H1 (cell line): Measurements from ENCODE around the gene SLC37A1. TPM values are rescaled to one million over a fixed set of nuclear protein-coding genes. Genes with fewer than 3 reads are reported as not detected.

Experiments used
- EZH2 ChIP-seq: fragments of 200-600 bp; sonication (generic); IDR thresholded peaks from 2 replicates; pipeline ENCODE4 v1.7.1; 2012; ENCODE audit warnings: low read depth, mild to moderate bottlenecking, moderate library complexity, low read length, inconsistent platforms; ENCODE audit not compliant: severe bottlenecking
- SIN3A ChIP-seq, 2 experiments: IDR thresholded peaks in 1 of 2; conservative IDR thresholded peaks in 1 of 2; 2 replicates each; pipeline ENCODE4 v1.6.1; 2011 to 2012; ENCODE audit warnings: low read length in 2 of 2, improper control_type of control experiment in 1 of 2, low read depth in 1 of 2, mild to moderate bottlenecking in 1 of 2
- TEAD4 ChIP-seq: IDR thresholded peaks from 2 replicates; pipeline ENCODE4 v1.6.1; 2012; ENCODE audit warnings: low read depth, low read length, inconsistent platforms, mixed read lengths
- ZNF274 ChIP-seq: IDR thresholded peaks from 2 replicates; pipeline ENCODE4 v1.7.0; 2012; ENCODE audit warnings: low read length, borderline replicate concordance; ENCODE audit errors: extremely low read depth
- polyA plus RNA-seq, 7 experiments: library from polyadenylated mRNA; depleted of rRNA in 3 of 7; stranded (reverse) in 5 of 7; unstranded in 2 of 7; fragments of >200 nt in 5 of 7; fragments of 200-250 nt in 2 of 7; gene quantifications; 1 replicate in 5 of 7; 2 replicates in 1 of 7; 4 replicates in 1 of 7; pipeline versions ENCODE4 v1.2.1 to v1.2.3, GENCODE V29; 2011 to 2013; ENCODE audit warnings: missing spikeins in 2 of 7, mixed read lengths in 2 of 7
- total RNA-seq: library from RNA; stranded (reverse); fragmentation: NEBNext Ultra II Directional; extraction: Animal tissue kit (Norgen Biotek cat#: 25700); gene quantifications from 2 replicates; pipeline ENCODE4 v1.2.1, GENCODE V29; 2021

Gene SLC37A1
- total and polyA plus RNA-seq, 2 of the 8 experiments (the other 6 are each of a cell fraction or from before 2014, with no cell fraction given), result 15.6 to 30.9 TPM

DNA sequence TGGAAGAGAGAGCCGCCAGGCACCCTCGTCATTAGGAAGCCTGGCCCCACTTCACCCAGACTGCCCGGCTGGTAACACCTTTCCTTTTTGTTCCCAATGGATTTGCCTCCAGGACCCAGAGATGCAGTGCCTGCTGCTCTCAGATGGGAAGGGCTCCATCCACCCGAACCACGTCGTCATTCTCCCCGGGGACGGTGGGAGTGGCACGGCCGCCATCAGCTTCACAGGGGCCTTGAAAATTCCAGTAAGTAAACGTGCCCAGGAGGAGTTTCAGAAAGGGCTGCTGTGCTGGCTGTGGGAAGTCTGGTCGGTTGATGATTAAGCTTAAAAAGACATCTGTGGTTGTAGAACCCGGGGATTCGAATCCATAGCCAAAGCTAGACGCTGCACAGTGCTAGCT lies 45.2 kb downstream of the SLC37A1 start (continued):
- TF ChIP-seq SIN3A (conservative IDR thresholded peaks at IDR 0.05 in 1 of 2, IDR thresholded peaks at IDR 0.05 in 1 of 2; ENCODE audit: low read depth in 1 of 2, low read length in 2 of 2), result no peak
- no peak for TF ChIP-seq TEAD4
- no peak for TF ChIP-seq ZNF274
- no peak for TF ChIP-seq EZH2
